Mesothelial cell of epicardium (in vitro differentiated cells): Measurements from ENCODE around the gene DOCK6. TPM values are rescaled to one million over a fixed set of nuclear protein-coding genes. Genes with fewer than 3 reads are reported as not detected.

Source experiments
- DNase-seq, 2 experiments: peaks; one replicate each; pipeline ENCODE4 v3.0.0; 2021; ENCODE audit warnings: low spot score in 2 of 2; ENCODE audit not compliant: unreplicated experiment in 2 of 2
- H3K27ac Mint-ChIP-seq: 2 replicates; pipeline ENCODE4 v1.8.0; 2021; ENCODE audit warnings: mixed read lengths
- H3K27me3 Mint-ChIP-seq: 2 replicates; pipeline ENCODE4 v1.8.0; 2021; ENCODE audit warnings: low read depth, mixed read lengths
- H3K36me3 Mint-ChIP-seq: 2 replicates; pipeline ENCODE4 v1.8.0; 2021; ENCODE audit warnings: mixed read lengths
- H3K4me1 Mint-ChIP-seq: 2 replicates; pipeline ENCODE4 v1.8.0; 2021; ENCODE audit warnings: mixed read lengths
- H3K4me3 Mint-ChIP-seq: 2 replicates; pipeline ENCODE4 v1.8.0; 2021; ENCODE audit warnings: mild to moderate bottlenecking, moderate library complexity, mixed read lengths
- H3K9me3 Mint-ChIP-seq: 2 replicates; pipeline ENCODE4 v1.8.0; 2021; ENCODE audit warnings: mixed read lengths
- CTCF ChIP-seq: fragments of 200-600 bp; sonication (generic); IDR thresholded peaks from one replicate; pipeline ENCODE4 v1.5.0; 2021; ENCODE audit warnings: antibody characterized with exemption; ENCODE audit not compliant: unreplicated experiment
- total RNA-seq: library from RNA; stranded (reverse); gene quantifications from 3 replicates; pipeline ENCODE4 v1.2.1, GENCODE V29; 2021

DOCK6 gene
- total RNA-seq, 1 donor from 2014 or later: 66.4 TPM

- no peak for TF ChIP-seq CTCF
- Mint-ChIP-seq H3K4me3 (peak within 1 kb of the TSS; percentile 76), H3K27ac (peak within 1 kb of the TSS; percentile 66), H3K4me1 (peaks cover 7% of the 10 kb centered on the region), H3K36me3 (peaks cover 2% of the 10 kb centered on the region), H3K9me3 (no peaks in the 10 kb centered on the region), H3K27me3 (no peaks in the 10 kb centered on the region)
- peak; percentile 76 to 90 for DNase-seq
Observed at GRCh38 chr19:11197291-11198174, 64.8 kb downstream of the DOCK6 start, which contains the start of gene KANK2. Gene KANK2, minus strand, starts transcription at chr19:11197545. Its CDS starts 3,034 bp downstream, at chr19:11194511.

GRCh38 chr19:11196406-11197287, 65.7 kb downstream of the DOCK6 start:
- Mint-ChIP-seq H3K27me3 (no peaks in the 10 kb centered on the region), H3K27ac (peak overlapping the region; percentile 25), H3K9me3 (no peaks in the 10 kb centered on the region), H3K4me1 (peaks cover 7% of the 10 kb centered on the region), H3K4me3 (peak overlapping the region; percentile 76), H3K36me3 (peaks cover 7% of the 10 kb centered on the region)
- peak in 1 of 2 experiments; percentile 53 for DNase-seq
- no peak for TF ChIP-seq CTCF

GRCh38 chr19:11195681-11196080, 66.6 kb downstream of the DOCK6 start:
- no peak for DNase-seq
- Mint-ChIP-seq H3K4me1 (peaks cover 7% of the 10 kb centered on the region), H3K27ac (peak overlapping the region; percentile 28), H3K36me3 (peaks cover 9% of the 10 kb centered on the region), H3K9me3 (no peaks in the 10 kb centered on the region), H3K4me3 (peak overlapping the region; percentile 76), H3K27me3 (no peaks in the 10 kb centered on the region)
- no peak for TF ChIP-seq CTCF

GRCh38 chr19:11194656-11195558, 67.4 kb downstream of the DOCK6 start:
- Mint-ChIP-seq H3K27me3 (no peaks in the 10 kb centered on the region), H3K27ac (peak overlapping the region; percentile 71), H3K9me3 (no peaks in the 10 kb centered on the region), H3K36me3 (peaks cover 14% of the 10 kb centered on the region), H3K4me3 (peak overlapping the region; percentile 76), H3K4me1 (peaks cover 7% of the 10 kb centered on the region)
- TF ChIP-seq CTCF: no peak
- DNase-seq: no peak

GRCh38 chr19:11194173-11194572, 68.2 kb downstream of the DOCK6 start:
- Mint-ChIP-seq H3K4me3 (peak overlapping the region; percentile 41), H3K27ac (peak overlapping the region; percentile 73)

More at GRCh38 chr19:11194173-11194572, 68.2 kb downstream of the DOCK6 start:
- DNase-seq: no peak
- no peaks in the 10 kb centered on the region for H3K27me3 Mint-ChIP-seq
- H3K36me3 Mint-ChIP-seq: peaks cover 14% of the 10 kb centered on the region
- H3K9me3 Mint-ChIP-seq: no peaks in the 10 kb centered on the region
- H3K4me1 Mint-ChIP-seq: peaks cover 11% of the 10 kb centered on the region
- no peak for TF ChIP-seq CTCF
